Osteocyte (in vitro differentiated cells): ENCODE data around the gene AACS. TPM values are rescaled to one million over a fixed set of nuclear protein-coding genes. Genes with fewer than 3 reads are reported as not detected.

Experiments used
- DNase-seq: peaks from one replicate; pipeline ENCODE4 v3.0.0; 2021; ENCODE audit warnings: mixed read lengths; ENCODE audit not compliant: unreplicated experiment; ENCODE audit errors: extremely low spot score
- H3K27ac Mint-ChIP-seq: one replicate; pipeline ENCODE4 v1.8.0; 2021; ENCODE audit warnings: mild to moderate bottlenecking, mixed read lengths; ENCODE audit not compliant: unreplicated experiment
- H3K27me3 Mint-ChIP-seq: one replicate; pipeline ENCODE4 v1.8.0; 2021; ENCODE audit warnings: mixed read lengths; ENCODE audit not compliant: unreplicated experiment
- H3K36me3 Mint-ChIP-seq: one replicate; pipeline ENCODE4 v1.8.0; 2021; ENCODE audit warnings: mixed read lengths; ENCODE audit not compliant: unreplicated experiment
- H3K4me1 Mint-ChIP-seq: one replicate; pipeline ENCODE4 v1.8.0; 2021; ENCODE audit warnings: mixed read lengths; ENCODE audit not compliant: unreplicated experiment
- H3K4me3 Mint-ChIP-seq: one replicate; pipeline ENCODE4 v1.8.0; 2021; ENCODE audit warnings: mild to moderate bottlenecking, moderate library complexity, mixed read lengths; ENCODE audit not compliant: unreplicated experiment
- H3K9me3 Mint-ChIP-seq: one replicate; pipeline ENCODE4 v1.8.0; 2021; ENCODE audit warnings: mixed read lengths; ENCODE audit not compliant: unreplicated experiment
- total RNA-seq: library from RNA; stranded (reverse); gene quantifications from 2 replicates; pipeline ENCODE4 v1.2.1, GENCODE V29; 2021
- TF ChIP-seq, protein P1 (sequence below): fragments of 200-600 bp; sonication (generic); IDR thresholded peaks from 2 replicates; pipeline ENCODE4 v1.5.0; 2021; ENCODE audit warnings: antibody characterized with exemption, mild to moderate bottlenecking, moderate library complexity

AACS gene
- total RNA-seq, 1 donor from 2014 or later, result 22.0 TPM

DNA sequence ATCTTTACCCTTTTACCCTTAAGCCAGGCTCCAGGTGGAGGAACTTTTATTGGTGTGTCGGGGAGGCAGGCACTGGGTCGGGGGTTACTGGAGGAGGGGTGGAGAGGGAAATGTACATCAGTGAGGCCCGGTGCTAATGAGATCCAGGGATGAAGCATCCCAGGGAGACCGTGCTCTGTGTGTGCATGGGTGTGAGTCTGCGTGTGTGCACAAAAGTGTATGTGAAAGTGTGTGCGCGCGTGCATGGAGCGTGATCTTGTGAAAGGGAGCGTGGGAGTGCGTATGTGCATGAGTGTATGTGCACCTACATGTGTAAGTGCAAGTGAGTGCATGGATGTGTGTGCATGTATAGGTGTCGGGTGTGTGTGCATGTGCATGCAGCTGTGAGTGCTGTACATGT is 55.3 kb downstream of the AACS start:
- H3K27me3 Mint-ChIP-seq, result no peaks in the 10 kb centered on the region
- no peak for DNase-seq
- no peaks in the 10 kb centered on the region for H3K4me1 Mint-ChIP-seq
- peaks cover 37% of the 10 kb centered on the region for H3K36me3 Mint-ChIP-seq
- no peak overlapping the region for H3K4me3 Mint-ChIP-seq
- no peaks in the 10 kb centered on the region for H3K9me3 Mint-ChIP-seq
- TF ChIP-seq, protein P1, sequence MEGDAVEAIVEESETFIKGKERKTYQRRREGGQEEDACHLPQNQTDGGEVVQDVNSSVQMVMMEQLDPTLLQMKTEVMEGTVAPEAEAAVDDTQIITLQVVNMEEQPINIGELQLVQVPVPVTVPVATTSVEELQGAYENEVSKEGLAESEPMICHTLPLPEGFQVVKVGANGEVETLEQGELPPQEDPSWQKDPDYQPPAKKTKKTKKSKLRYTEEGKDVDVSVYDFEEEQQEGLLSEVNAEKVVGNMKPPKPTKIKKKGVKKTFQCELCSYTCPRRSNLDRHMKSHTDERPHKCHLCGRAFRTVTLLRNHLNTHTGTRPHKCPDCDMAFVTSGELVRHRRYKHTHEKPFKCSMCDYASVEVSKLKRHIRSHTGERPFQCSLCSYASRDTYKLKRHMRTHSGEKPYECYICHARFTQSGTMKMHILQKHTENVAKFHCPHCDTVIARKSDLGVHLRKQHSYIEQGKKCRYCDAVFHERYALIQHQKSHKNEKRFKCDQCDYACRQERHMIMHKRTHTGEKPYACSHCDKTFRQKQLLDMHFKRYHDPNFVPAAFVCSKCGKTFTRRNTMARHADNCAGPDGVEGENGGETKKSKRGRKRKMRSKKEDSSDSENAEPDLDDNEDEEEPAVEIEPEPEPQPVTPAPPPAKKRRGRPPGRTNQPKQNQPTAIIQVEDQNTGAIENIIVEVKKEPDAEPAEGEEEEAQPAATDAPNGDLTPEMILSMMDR, result no peak
- no peak overlapping the region for H3K27ac Mint-ChIP-seq

DNA sequence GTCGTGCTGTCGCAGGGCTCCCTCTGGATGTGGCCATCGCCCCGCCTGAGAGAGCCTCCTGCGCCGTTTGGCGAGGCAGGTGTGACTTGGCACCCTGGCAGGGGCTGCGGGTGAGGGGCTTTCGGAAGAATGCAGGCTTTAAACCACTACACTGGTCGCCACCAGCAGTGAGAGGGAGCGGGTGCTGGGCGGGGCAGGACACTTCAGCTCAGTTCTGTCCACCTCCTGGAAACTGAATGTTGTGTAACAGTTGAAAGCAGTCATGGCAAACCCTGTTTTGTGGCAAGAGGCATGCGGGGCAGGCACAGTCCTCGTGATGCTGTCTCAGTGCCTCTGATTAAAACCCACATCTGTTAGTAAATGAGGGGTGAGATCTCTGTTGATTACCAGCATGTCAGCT is 55.9 kb downstream of the AACS start:
- Mint-ChIP-seq H3K4me1 (no peaks in the 10 kb centered on the region), H3K9me3 (no peaks in the 10 kb centered on the region), H3K27me3 (no peaks in the 10 kb centered on the region), H3K27ac (no peak overlapping the region), H3K36me3 (peaks cover 41% of the 10 kb centered on the region), H3K4me3 (no peak overlapping the region)
- no peak for DNase-seq
- TF ChIP-seq, protein P1, result no peak

DNA sequence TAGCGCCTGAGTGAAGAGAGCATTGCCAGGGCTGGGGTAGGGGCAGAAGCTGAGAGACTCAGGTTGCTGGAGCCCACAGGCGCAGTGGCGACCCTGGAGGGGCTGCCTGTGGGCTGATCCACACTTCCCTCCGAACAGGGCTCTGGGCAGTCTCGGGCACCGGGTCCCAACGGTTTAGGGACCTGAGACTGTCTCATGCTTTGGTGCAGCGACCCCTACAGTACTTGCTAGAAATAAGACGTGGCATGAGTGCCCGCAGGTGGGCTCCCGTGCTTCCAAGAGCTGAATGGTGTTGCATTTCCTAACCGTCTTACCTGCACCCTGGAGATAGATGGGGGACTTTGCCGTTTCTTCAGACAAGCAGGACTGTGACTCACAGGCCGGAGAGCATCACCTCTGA is 57.4 kb downstream of the AACS start:
- TF ChIP-seq, protein P1, result no peak
- no peaks in the 10 kb centered on the region for H3K27me3 Mint-ChIP-seq
- no peak overlapping the region for H3K4me3 Mint-ChIP-seq
- no peaks in the 10 kb centered on the region for H3K4me1 Mint-ChIP-seq
- no peaks in the 10 kb centered on the region for H3K9me3 Mint-ChIP-seq
- no peak overlapping the region for H3K27ac Mint-ChIP-seq
- H3K36me3 Mint-ChIP-seq, result peaks cover 43% of the 10 kb centered on the region
- DNase-seq, result no peak

DNA sequence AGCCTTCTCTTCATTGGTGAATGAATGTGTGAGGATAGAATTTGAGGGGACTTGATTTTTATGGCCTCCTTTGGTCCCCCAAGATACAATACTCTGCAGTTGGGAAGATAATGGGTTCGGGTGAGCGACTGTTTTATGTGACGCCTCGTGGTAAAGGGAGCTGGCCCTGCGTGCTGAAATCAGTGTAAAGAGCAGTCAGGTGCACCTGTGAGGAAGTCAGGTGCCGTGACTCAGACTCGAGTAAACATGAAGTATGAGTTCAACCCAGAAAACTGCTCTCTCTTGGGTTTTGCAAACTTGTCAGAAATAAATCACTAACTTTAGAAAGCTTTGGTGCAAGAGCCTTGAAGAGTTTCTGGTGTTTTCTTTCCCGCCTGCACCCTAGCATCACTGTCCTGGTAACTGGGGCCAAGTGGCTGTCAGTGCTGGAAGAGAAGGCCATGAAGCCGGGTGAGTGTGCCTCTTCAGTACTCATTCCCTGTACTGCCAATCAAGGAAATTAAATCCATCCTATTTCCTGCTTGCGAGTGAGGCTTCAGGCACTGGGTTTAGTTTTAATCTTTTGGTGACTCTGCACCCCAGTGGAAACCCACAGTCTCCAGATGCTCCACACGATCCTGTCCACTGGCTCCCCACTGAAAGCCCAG is 59.2 kb downstream of the AACS start:
- TF ChIP-seq, protein P1, result no peak
- H3K36me3 Mint-ChIP-seq, result peaks cover 34% of the 10 kb centered on the region
- H3K27ac Mint-ChIP-seq, result no peak overlapping the region
- H3K4me1 Mint-ChIP-seq, result no peaks in the 10 kb centered on the region
- H3K9me3 Mint-ChIP-seq, result no peaks in the 10 kb centered on the region
- no peak for DNase-seq
- no peaks in the 10 kb centered on the region for H3K27me3 Mint-ChIP-seq
- H3K4me3 Mint-ChIP-seq, result no peak overlapping the region

DNA sequence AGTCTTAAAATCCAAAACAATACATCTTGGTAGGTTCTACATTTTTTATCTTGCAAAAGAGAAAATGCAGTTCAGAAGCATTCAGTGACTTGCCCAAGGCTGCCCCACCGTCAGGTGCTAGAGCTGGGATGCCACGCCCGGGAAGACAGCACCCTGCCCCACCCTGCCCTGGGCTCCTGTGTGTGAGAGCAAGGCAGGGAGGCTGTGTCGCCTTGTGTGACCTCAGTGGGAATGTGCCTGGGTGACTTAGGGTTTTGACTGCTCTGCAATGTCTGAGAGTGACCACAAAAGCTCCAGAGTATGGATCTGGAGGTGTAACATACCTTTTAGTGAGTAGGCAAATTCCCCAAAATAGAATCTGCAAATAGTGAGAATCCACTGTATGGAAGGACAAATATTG is 60.0 kb downstream of the AACS start:
- Mint-ChIP-seq H3K4me1 (no peaks in the 10 kb centered on the region), H3K9me3 (no peaks in the 10 kb centered on the region), H3K27me3 (no peaks in the 10 kb centered on the region), H3K36me3 (peaks cover 39% of the 10 kb centered on the region), H3K4me3 (no peak overlapping the region), H3K27ac (no peak overlapping the region)
- TF ChIP-seq, protein P1, result no peak
- DNase-seq, result no peak
